K562 (cell line): ENCODE results near the gene FNDC11. TPM values are rescaled to one million over a fixed set of nuclear protein-coding genes. Genes with fewer than 3 reads are reported as not detected.

Experiments used
- ATAC-seq: fragments of 200-7000 bp; cut with Tn5 transposase; 3 replicates; pipeline ENCODE4 v1.9.1; 2020; ENCODE audit warnings: moderate library complexity
- BruUV-seq: library from RNA; stranded (reverse); fragments of 400-500 nt; replicated peaks from 2 replicates; lab custom pipeline; 2021; lab: Mats Ljungman, UMichigan
- CTCF ChIA-PET: fragments of 300-600 bp; formaldehyde crosslinking; extraction: SDS; loops from one replicate; lab custom pipeline; 2021; ENCODE audit warnings: low intra/inter-chr PET ratio; lab: Yijun Ruan, JAX
- POLR2A ChIA-PET: fragments of 300-600, 350-650 bp; sonication (Branson Sonifier 250); formaldehyde crosslinking; extraction: SDS; loops from one replicate; lab custom pipeline; 2021; ENCODE audit warnings: antibody characterized with exemption, inconsistent platforms; lab: Yijun Ruan, JAX
- DNase-seq, 4 experiments: peaks; one replicate each; pipeline versions ENCODE4 v3.0.0 to v3.0.0-alpha.2; 2011 to 2018; ENCODE audit warnings: low spot score in 3 of 4, mixed read lengths in 3 of 4; ENCODE audit errors: extremely low read depth in 1 of 4
- FAIRE-seq: peaks from 2 replicates; lab custom pipeline; 2011; peaks lifted over from hg19 to GRCh38; lab: Jason Lieb, UNC
- H2AFZ ChIP-seq: 2 replicates; pipeline ENCODE4 v1.6.0; 2011; ENCODE audit warnings: low read depth, low read length, control low read depth, inconsistent platforms
- H3K27ac ChIP-seq: fragments of 200-600 bp; 3 replicates; pipeline ENCODE4 v1.8.0; 2011; ENCODE audit warnings: low read depth, mild to moderate bottlenecking, control low read depth, inconsistent platforms, low read length, moderate library complexity, mixed read lengths; ENCODE audit errors: extremely low read depth
- H3K27me3 ChIP-seq, 2 experiments: fragments of 300-600 bp in 1 of 2; 2 replicates in 1 of 2; 3 replicates in 1 of 2; pipeline versions ENCODE4 v1.6.0 to v1.8.0; 2011; ENCODE audit warnings: inconsistent platforms in 2 of 2, low read length in 2 of 2, mild to moderate bottlenecking in 1 of 2, mixed read lengths in 1 of 2, moderate library complexity in 1 of 2; ENCODE audit not compliant: control insufficient read depth in 2 of 2, insufficient read depth in 2 of 2
- H3K36me3 ChIP-seq: fragments of 300-600 bp; 3 replicates; pipeline ENCODE4 v1.8.0; 2011; ENCODE audit warnings: mild to moderate bottlenecking, low read length, inconsistent platforms; ENCODE audit not compliant: control insufficient read depth, insufficient read depth
- H3K4me1 ChIP-seq, 2 experiments: fragments of 200-600 bp in 1 of 2; replicated peaks in 1 of 2; 2 replicates in 1 of 2; 3 replicates in 1 of 2; pipeline versions ENCODE4 v1.5.1 to v1.8.0; 2011; ENCODE audit warnings: inconsistent platforms in 2 of 2, low read length in 2 of 2, mild to moderate bottlenecking in 1 of 2, mixed read lengths in 1 of 2, moderate library complexity in 1 of 2; ENCODE audit not compliant: control insufficient read depth in 2 of 2, insufficient read depth in 2 of 2
- H3K4me2 ChIP-seq: 2 replicates; pipeline ENCODE4 v1.6.1; 2011; ENCODE audit warnings: low read length, control low read depth, inconsistent platforms, mixed read lengths; ENCODE audit not compliant: insufficient read depth
- H3K4me3 ChIP-seq: fragments of 200-600 bp; sonication (generic), shearing (Covaris generic); 2 replicates; pipeline ENCODE4 v1.5.1; 2016; ENCODE audit warnings: control low read depth, inconsistent platforms
- H3K79me2 ChIP-seq: fragments of 200-600 bp; 3 replicates; pipeline ENCODE4 v1.8.0; 2011; ENCODE audit warnings: low read length, inconsistent platforms; ENCODE audit not compliant: control insufficient read depth, insufficient read depth
- H3K9ac ChIP-seq, 2 experiments: 2 replicates each; pipeline versions ENCODE4 v1.6.0 to v1.6.1; 2011; ENCODE audit warnings: low read depth in 2 of 2, low read length in 2 of 2, control low read depth in 1 of 2, inconsistent platforms in 1 of 2, mild to moderate bottlenecking in 1 of 2, mixed read lengths in 1 of 2; ENCODE audit not compliant: insufficient read depth in 1 of 2
- H3K9me1 ChIP-seq: one replicate; pipeline ENCODE4 v1.6.0; 2011; ENCODE audit warnings: inconsistent platforms, mild to moderate bottlenecking, low read length, moderate library complexity; ENCODE audit not compliant: control insufficient read depth, insufficient read depth
- H3K9me3 ChIP-seq: replicated peaks from 2 replicates; pipeline ENCODE4 v1.5.1; 2011; ENCODE audit warnings: low read depth, low read length, inconsistent platforms; ENCODE audit not compliant: control insufficient read depth, insufficient read depth
- H4K20me1 ChIP-seq: replicated peaks from 2 replicates; pipeline ENCODE4 v1.6.1; 2011; ENCODE audit warnings: low read length, inconsistent platforms, mixed read lengths; ENCODE audit not compliant: control insufficient read depth, insufficient read depth
- CHD2 ChIP-seq: IDR thresholded peaks from 2 replicates; pipeline ENCODE4 v1.6.1; 2011; ENCODE audit warnings: low read depth, low read length
- COPS2 ChIP-seq: fragments of 450-650 bp; conservative IDR thresholded peaks from 2 replicates; pipeline ENCODE4 v1.6.1; 2016; ENCODE audit warnings: mild to moderate bottlenecking, moderate library complexity
- POLR2G ChIP-seq: fragments of 200-400 bp; formaldehyde crosslinking; IDR thresholded peaks from 2 replicates; pipeline ENCODE4 v1.6.1; 2017; ENCODE audit warnings: low read depth, mild to moderate bottlenecking, antibody characterized with exemption, low read length, moderate library complexity
- STAT5B ChIP-seq: fragments of 250-450 bp; sonication (Bioruptor Pico); IDR thresholded peaks from 2 replicates; pipeline ENCODE4 v1.8.0; 2021; ENCODE audit warnings: mild to moderate bottlenecking, inconsistent platforms
- ZKSCAN1 ChIP-seq: fragments of 150-350 bp; IDR thresholded peaks from 2 replicates; pipeline ENCODE4 v1.6.1; 2016; ENCODE audit warnings: low read depth, low read length
- WGBS: fragments of 100-300 bp; shearing (Covaris generic); methylation state at CpG from one replicate; pipeline ENCODE4 v1.1.6; 2016; ENCODE audit warnings: low coverage, mixed read lengths; ENCODE audit not compliant: insufficient coverage; ENCODE audit errors: missing lambda C conversion rate; 5-methylcytosine and 5-hydroxymethylcytosine counted together
- in situ Hi-C: fragments of 300-500 bp; cut with MboI; formaldehyde crosslinking; loops from 4 replicates; pipeline ENCODE4 v1.15.0; 2018; ENCODE audit warnings: inconsistent platforms, mixed read lengths
- intact Hi-C: fragments of 100-400 bp; cut with micrococcal nuclease; formaldehyde crosslinking; loops from 2 replicates; pipeline ENCODE4 v1.14.2; 2022
- polyA plus RNA-seq, 8 experiments: library from polyadenylated mRNA; depleted of rRNA in 4 of 8; stranded (reverse) in 5 of 8; unstranded in 3 of 8; fragments of >200 nt; fragmentation: Nextera tagmentation in 2 of 8; fragmentation: Illumina TruSeq in 1 of 8; extraction: Ambion mirVana in 2 of 8; extraction: Trizol in 1 of 8; gene quantifications; 2 replicates each; pipeline versions ENCODE4 v1.2.1 to v1.2.3, GENCODE V29; 2011 to 2014; ENCODE audit warnings: inconsistent platforms in 1 of 8, missing spikeins in 1 of 8
- total RNA-seq, 7 experiments: library from RNA; depleted of rRNA in 6 of 7; stranded (reverse); fragments of >200 nt in 6 of 7; fragmentation: Illumina TruSeq in 2 of 7; extraction: Trizol in 2 of 7; gene quantifications; 2 replicates each; pipeline versions ENCODE4 v1.2.1 to v1.2.3, GENCODE V29; 2011 to 2021; ENCODE audit warnings: low replicate concordance in 1 of 7

The FNDC11 gene
- total and polyA plus RNA-seq, 9 of the 15 experiments (the other 6 are each of a cell fraction or from before 2014, with no cell fraction given) = 0.08 to 2.3 (median 0.64) TPM; not detected in 2

- no peaks in the 10 kb centered on the region for H4K20me1 ChIP-seq
- ATAC-seq = no peak
- no peak overlapping the region for H3K4me3 ChIP-seq
- peaks cover 16% of the 10 kb centered on the region; the same call in 1 of the 3 replicates for H3K36me3 ChIP-seq
- H3K9me3 ChIP-seq = no peaks in the 10 kb centered on the region
- H3K4me2 ChIP-seq = no peak overlapping the region
- POLR2A ChIA-PET = interaction anchor here (0.6 to 0.9 kb wide), 2 partner anchors 9 to 366 kb away, joined by 4 read pairs; no protein-coding TSS in a partner anchor
- 0 out of 2 replicates have a peak, but pooled peaks have one; percentile 7 for TF ChIP-seq POLR2G
- TF ChIP-seq CHD2 = no peak
- no peak for TF ChIP-seq STAT5B (CRISPR knock-in tag)
- TF ChIP-seq, all 486 proteins: peak for 1
- in situ Hi-C loops = no loop called here
- DNase-seq (no peak), FAIRE-seq (no peak)
- BruUV-seq = no TSS peak
- H2AFZ ChIP-seq = no peak overlapping the region
- peaks cover 0 to 33% of the 10 kb centered on the region in 2 experiments; a peak in 3 of 5 replicates for H3K4me1 ChIP-seq
- no peaks in the 10 kb centered on the region for H3K79me2 ChIP-seq
- WGBS = 12% methylated on average over 21 of the region's 22 CpGs
- peak overlapping the region in 1 of 2 experiments; percentile 17; a peak in 1 of 4 replicates for H3K9ac ChIP-seq
- no peaks in the 10 kb centered on the region for H3K9me1 ChIP-seq
- CTCF ChIA-PET = no interaction called here
- peaks cover 0 to 14% of the 10 kb centered on the region in 2 experiments; a peak in 2 of 5 replicates for H3K27me3 ChIP-seq
- no peak overlapping the region for H3K27ac ChIP-seq
- intact Hi-C loops = no loop called here
Observed at GRCh38 chr20:63585616-63586565, 31.9 kb downstream of the FNDC11 start.

GRCh38 chr20:63586797-63587196 is 32.8 kb downstream of the FNDC11 start:
- no peak for ATAC-seq
- Histone ChIP-seq H3K9ac (no peak overlapping the region), H4K20me1 (no peaks in the 10 kb centered on the region), H3K4me2 (no peak overlapping the region), H2AFZ (no peak overlapping the region), H3K4me1 (peaks cover 0 to 28% of the 10 kb centered on the region in 2 experiments; a peak in 3 of 5 replicates), H3K27ac (no peak overlapping the region), H3K9me1 (no peaks in the 10 kb centered on the region), H3K4me3 (no peak overlapping the region), H3K9me3 (no peaks in the 10 kb centered on the region), H3K36me3 (peaks cover 22% of the 10 kb centered on the region; the same call in 1 of the 3 replicates), H3K27me3 (peaks cover 0 to 14% of the 10 kb centered on the region in 2 experiments; a peak in 2 of 5 replicates), H3K79me2 (no peaks in the 10 kb centered on the region)
- 72% methylated on average over 12 of the region's 17 CpGs for whole genome bisulfite sequencing
- in situ Hi-C loops = no loop called here
- no peak for FAIRE-seq
- POLR2A ChIA-PET = no interaction called here
- no peak for DNase-seq
- intact Hi-C loops = no loop called here
- BruUV-seq = no TSS peak
- TF ChIP-seq POLR2G = peak; percentile 50
- no peak for TF ChIP-seq COPS2
- no peak for TF ChIP-seq ZKSCAN1
- CTCF ChIA-PET = no interaction called here
